HG03064 (cell line): ENCODE data around the gene POTEB.
"Not testable (repeated sequence)": the region's sequence is repeated elsewhere in the genome, so short reads cannot be mapped to it uniquely, and the experiment has no call there.

Experiments
- ATAC-seq: cut with Tn5 transposase; IDR thresholded peaks from one replicate; pipeline ENCODE4 v1.9.1; 2021; ENCODE audit warnings: low read depth; ENCODE audit not compliant: unreplicated experiment

POTEB gene

GRCh38 chr15:21877635-21878034 is at the start of gene POTEB:
Gene POTEB (minus strand): TSS chr15:21877735. CDS start chr15:21877246, 489 bp downstream.
- ATAC-seq: not testable (repeated sequence)

DNA sequence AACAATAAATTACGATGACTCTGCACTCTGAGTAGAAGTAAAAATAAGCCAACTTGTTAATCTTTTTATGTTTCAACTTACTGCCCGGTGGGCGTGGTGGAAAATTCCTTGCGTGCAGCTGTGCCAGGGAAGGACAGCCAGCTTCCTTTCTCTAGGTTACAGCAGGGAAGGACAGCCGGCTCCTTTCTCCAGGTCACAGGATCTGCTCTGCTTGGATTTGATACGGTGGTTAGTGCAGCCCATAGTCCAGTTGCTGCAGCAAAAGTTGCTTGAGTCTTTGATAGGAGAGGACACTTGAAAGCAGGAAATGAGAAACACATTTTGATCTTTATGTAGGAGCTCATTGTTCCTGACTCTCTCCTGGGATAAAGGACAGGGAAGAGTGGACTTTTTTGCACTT is 13.4 kb upstream of the POTEB start:
- ATAC-seq: not testable (repeated sequence)

DNA sequence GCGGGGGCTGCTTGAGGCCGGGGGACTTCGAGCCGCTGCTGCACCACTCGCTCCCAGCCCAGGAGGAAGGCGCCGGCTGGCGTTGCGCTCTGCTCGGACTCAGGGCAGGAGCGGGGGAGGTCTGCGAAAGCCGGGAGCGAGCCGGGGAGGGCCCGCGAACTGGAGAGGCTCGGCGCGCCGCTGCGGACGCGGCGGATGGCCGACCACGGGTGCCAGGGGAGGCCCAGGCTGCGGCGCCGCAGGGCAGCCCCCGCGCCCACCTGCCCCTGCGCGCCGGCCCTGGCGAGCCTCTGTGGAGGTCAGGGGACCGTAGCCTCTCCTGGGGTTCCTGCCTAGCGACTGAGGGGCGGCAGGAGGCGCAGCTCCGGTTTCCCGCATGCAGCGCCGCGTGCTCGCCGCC is 12.0 kb upstream of the POTEB start:
- ATAC-seq: not testable (repeated sequence)

DNA sequence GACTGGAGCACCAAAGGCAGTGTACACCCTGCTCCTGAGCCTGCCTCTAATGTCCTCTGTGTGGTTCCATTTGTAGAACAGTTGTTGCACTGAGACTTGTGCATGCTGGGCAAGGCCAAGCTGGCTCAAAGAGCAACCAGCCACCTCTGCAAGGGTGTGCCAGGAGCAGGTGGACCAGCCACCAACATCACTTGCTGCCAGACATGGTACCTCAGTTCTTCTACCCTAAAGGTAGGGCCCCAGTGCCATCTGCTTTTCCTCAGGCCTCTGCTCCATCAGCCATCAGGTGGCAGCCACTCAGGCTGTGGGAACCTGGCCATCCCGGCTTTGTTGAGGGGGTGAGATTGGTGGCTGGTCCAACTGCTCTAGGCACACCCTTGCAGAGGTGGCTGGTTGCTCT is 38.7 kb downstream of the POTEB start:
- not testable (repeated sequence) for ATAC-seq
